A549 (cell line): ENCODE results near the gene LRRC31. TPM values are rescaled to one million over a fixed set of nuclear protein-coding genes. Genes with fewer than 3 reads are reported as not detected.

ENCODE experiments used
- ATAC-seq, 2 experiments: fragments of 200-7000 bp in 1 of 2; fragments of >200 bp in 1 of 2; cut with Nextera tagmentation in 1 of 2; cut with Tn5 transposase in 1 of 2; 3 replicates each; pipeline versions ENCODE4 v1.8.0 to v1.9.1; 2018 to 2020; ENCODE audit warnings: mild to moderate bottlenecking in 1 of 2, moderate library complexity in 1 of 2
- CTCF ChIA-PET: fragments of 300-600 bp; sonication (Branson Sonifier 250); formaldehyde crosslinking; extraction: SDS; loops from one replicate; lab custom pipeline; 2021; ENCODE audit warnings: antibody characterized with exemption, inconsistent platforms; lab: Yijun Ruan, JAX
- POLR2A ChIA-PET: fragments of 350-600 bp; formaldehyde crosslinking; extraction: SDS; loops from one replicate; lab custom pipeline; 2021; ENCODE audit warnings: antibody characterized with exemption, inconsistent platforms; lab: Yijun Ruan, JAX
- DNase-seq, 2 experiments: peaks; one replicate each; pipeline versions ENCODE4 v3.0.0 to v3.0.0-alpha.2; 2011 to 2016; ENCODE audit warnings: low read depth in 1 of 2, low spot score in 1 of 2
- FAIRE-seq: peaks from 2 replicates; lab custom pipeline; 2011; peaks lifted over from hg19 to GRCh38; lab: Jason Lieb, UNC
- H3K27ac ChIP-seq, 2 experiments: fragments of >200 bp; sonication (Bioruptor Twin); formaldehyde crosslinking; 3 replicates each; pipeline ENCODE4 v1.5.1; 2016 to 2017
- H3K4me1 ChIP-seq: fragments of >200 bp; sonication (Bioruptor Twin); formaldehyde crosslinking; 3 replicates; pipeline ENCODE4 v1.6.1; 2016
- H3K4me2 ChIP-seq: fragments of >200 bp; sonication (Bioruptor Twin); formaldehyde crosslinking; 3 replicates; pipeline ENCODE4 v1.6.1; 2016
- H3K4me3 ChIP-seq: fragments of >200 bp; sonication (Bioruptor Twin); formaldehyde crosslinking; 3 replicates; pipeline ENCODE4 v1.5.1; 2016
- H3K9me3 ChIP-seq: fragments of >200 bp; sonication (Bioruptor Twin); formaldehyde crosslinking; 3 replicates; pipeline ENCODE4 v1.6.1; 2016
- CBX2 ChIP-seq: fragments of 200-600 bp; sonication (generic); IDR thresholded peaks from 2 replicates; pipeline ENCODE4 v1.6.1; 2016; ENCODE audit warnings: low read depth, mild to moderate bottlenecking, borderline replicate concordance
- CBX8 ChIP-seq: fragments of 200-600 bp; sonication (generic); IDR thresholded peaks from 2 replicates; pipeline ENCODE4 v1.6.1; 2016
- CHD4 ChIP-seq: fragments of 200-600 bp; sonication (generic); IDR thresholded peaks from 2 replicates; pipeline ENCODE4 v1.6.1; 2016; ENCODE audit warnings: antibody characterized with exemption, mild to moderate bottlenecking, borderline replicate concordance
- EP300 ChIP-seq, 2 experiments: fragments of >200 bp; sonication (Bioruptor Twin); formaldehyde crosslinking; IDR thresholded peaks; 2 replicates in 1 of 2; 3 replicates in 1 of 2; pipeline ENCODE4 v1.6.1; 2016 to 2017
- FOSB ChIP-seq: fragments of 250-450 bp; sonication (Bioruptor Pico); IDR thresholded peaks from 2 replicates; pipeline ENCODE4 v1.5.0; 2020; ENCODE audit warnings: mild to moderate bottlenecking, moderate library complexity
- FOXS1 ChIP-seq: fragments of 250-450 bp; sonication (Bioruptor Pico); IDR thresholded peaks from 2 replicates; pipeline ENCODE4 v1.5.0; 2020; ENCODE audit warnings: mild to moderate bottlenecking, moderate library complexity
- HEYL ChIP-seq: fragments of 250-450 bp; sonication (Bioruptor Pico); IDR thresholded peaks from 2 replicates; pipeline ENCODE4 v1.8.0; 2021; ENCODE audit warnings: mild to moderate bottlenecking, moderate library complexity
- HOXA7 ChIP-seq: fragments of 250-450 bp; sonication (Bioruptor Pico); IDR thresholded peaks from 2 replicates; pipeline ENCODE4 v1.5.0; 2020; ENCODE audit warnings: mild to moderate bottlenecking, moderate library complexity
- HOXB13 ChIP-seq: fragments of 250-450 bp; sonication (Bioruptor Pico); IDR thresholded peaks from 2 replicates; pipeline ENCODE4 v1.5.0; 2020; ENCODE audit warnings: low read depth, mild to moderate bottlenecking, moderate library complexity
- JUN ChIP-seq, 2 experiments: fragments of >200 bp; sonication (Bioruptor Twin); formaldehyde crosslinking; IDR thresholded peaks; 2 replicates in 1 of 2; 3 replicates in 1 of 2; pipeline ENCODE4 v1.6.1; 2016 to 2017
- JUNB ChIP-seq: fragments of >200 bp; sonication (Bioruptor Twin); formaldehyde crosslinking; IDR thresholded peaks from 2 replicates; pipeline ENCODE4 v1.6.1; 2016
- KDM1A ChIP-seq: fragments of 200-600 bp; sonication (generic); IDR thresholded peaks from 2 replicates; pipeline ENCODE4 v1.6.1; 2016; ENCODE audit warnings: low read depth, mild to moderate bottlenecking
- KDM5A ChIP-seq: fragments of 200-600 bp; sonication (generic); IDR thresholded peaks from 2 replicates; pipeline ENCODE4 v1.6.1; 2016; ENCODE audit warnings: antibody characterized with exemption, mild to moderate bottlenecking
- MAFK ChIP-seq: fragments of 450-650 bp; IDR thresholded peaks from 2 replicates; pipeline ENCODE4 v1.6.1; 2014; ENCODE audit not compliant: partially characterized antibody
- MAZ ChIP-seq: fragments of 150-350 bp; IDR thresholded peaks from 2 replicates; pipeline ENCODE4 v1.6.1; 2014; ENCODE audit warnings: antibody characterized with exemption, low read depth, low read length, borderline replicate concordance
- NPAS2 ChIP-seq: fragments of 250-450 bp; sonication (Bioruptor Pico); IDR thresholded peaks from 2 replicates; pipeline ENCODE4 v1.8.0; 2022; ENCODE audit warnings: mild to moderate bottlenecking, moderate library complexity, borderline replicate concordance
- NR3C1 ChIP-seq: fragments of >200 bp; sonication (Bioruptor Twin); formaldehyde crosslinking; IDR thresholded peaks from 3 replicates; pipeline ENCODE4 v1.6.1; 2017
- POLR2A ChIP-seq: IDR thresholded peaks from 2 replicates; pipeline ENCODE4 v1.6.1; 2012; ENCODE audit warnings: mild to moderate bottlenecking, low read length
- RNF2 ChIP-seq: fragments of 200-600 bp; sonication (generic); IDR thresholded peaks from 2 replicates; pipeline ENCODE4 v1.6.1; 2016; ENCODE audit warnings: low read depth, mild to moderate bottlenecking, antibody characterized with exemption, moderate library complexity, borderline replicate concordance
- SMC3 ChIP-seq: fragments of >200 bp; sonication (Bioruptor Twin); formaldehyde crosslinking; IDR thresholded peaks from 3 replicates; pipeline ENCODE4 v1.6.1; 2018; ENCODE audit warnings: inconsistent platforms
- TP53 ChIP-seq: fragments of 250-450 bp; sonication (Bioruptor Pico); IDR thresholded peaks from 2 replicates; pipeline ENCODE4 v1.5.0; 2021; ENCODE audit warnings: mild to moderate bottlenecking, moderate library complexity
- ZC3H11A ChIP-seq: fragments of 450-650 bp; IDR thresholded peaks from 2 replicates; pipeline ENCODE4 v1.6.1; 2014; ENCODE audit warnings: antibody characterized with exemption, mild to moderate bottlenecking
- ZSCAN20 ChIP-seq: fragments of 250-450 bp; sonication (Bioruptor Pico); IDR thresholded peaks from 2 replicates; pipeline ENCODE4 v1.8.0; 2022; ENCODE audit warnings: mild to moderate bottlenecking, moderate library complexity
- WGBS: methylation state at CpG from one replicate; pipeline ENCODE4 v1.1.6; 2017; ENCODE audit errors: missing lambda C conversion rate; 5-methylcytosine and 5-hydroxymethylcytosine counted together
- polyA plus RNA-seq, 4 experiments: library from polyadenylated mRNA; depleted of rRNA in 3 of 4; stranded (reverse); fragments of >200 nt; fragmentation: RNase III in 1 of 4; extraction: RNeasy Plus Mini Kit Qiagen cat#74134 plus additional on column Dnase treatment in 1 of 4; gene quantifications; 2 replicates in 3 of 4; 3 replicates in 1 of 4; pipeline ENCODE4 v1.2.3, GENCODE V29; 2011 to 2017
- TF ChIP-seq, protein P1 (sequence below): fragments of >200 bp; sonication (Bioruptor Twin); formaldehyde crosslinking; IDR thresholded peaks from 3 replicates; pipeline ENCODE4 v1.6.1; 2016
- TF ChIP-seq, protein P2 (sequence below): fragments of 450-650 bp; IDR thresholded peaks from 2 replicates; pipeline ENCODE4 v1.6.1; 2014; ENCODE audit warnings: antibody characterized with exemption
- TF ChIP-seq, protein P3 (sequence below): fragments of >200 bp; sonication (Bioruptor Twin); formaldehyde crosslinking; IDR thresholded peaks from 2 replicates; pipeline ENCODE4 v1.6.1; 2016
- TF ChIP-seq, protein P4 (sequence below): IDR thresholded peaks from 2 replicates; pipeline ENCODE4 v1.6.1; 2012; ENCODE audit warnings: low read depth, borderline replicate concordance

Gene LRRC31
- polyA plus RNA-seq, 2 of the 4 experiments (the other 2 are of a cell fraction): 0.04 to 0.27 TPM

DNA sequence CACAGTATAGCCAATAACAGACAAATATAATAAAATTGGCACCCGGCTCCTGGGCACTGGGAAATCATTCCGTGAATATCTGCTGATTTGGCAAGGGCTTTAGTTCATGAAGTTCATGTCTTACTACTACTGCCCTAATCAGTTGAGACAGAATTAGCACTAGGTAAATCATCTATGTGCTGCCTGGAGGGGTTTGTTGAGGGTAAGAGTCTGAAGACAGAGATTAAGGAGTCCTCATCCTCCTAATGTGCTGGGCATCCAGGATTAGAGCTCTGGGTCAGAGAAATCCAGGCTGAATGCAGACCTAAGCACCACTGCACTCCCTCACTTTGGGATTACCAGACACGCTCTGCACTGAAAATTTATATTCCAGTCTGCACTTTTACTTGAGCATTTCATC lies 43.6 kb upstream of the LRRC31 start:
- ChIA-PET CTCF (no interaction called here), POLR2A (no interaction called here)
- DNase-seq (no peak), ATAC-seq (0 out of 6 replicates have a peak, but pooled peaks of 1 of the 2 experiments have one; percentile 24), FAIRE-seq (no peak)
- TF ChIP-seq, protein P1, sequence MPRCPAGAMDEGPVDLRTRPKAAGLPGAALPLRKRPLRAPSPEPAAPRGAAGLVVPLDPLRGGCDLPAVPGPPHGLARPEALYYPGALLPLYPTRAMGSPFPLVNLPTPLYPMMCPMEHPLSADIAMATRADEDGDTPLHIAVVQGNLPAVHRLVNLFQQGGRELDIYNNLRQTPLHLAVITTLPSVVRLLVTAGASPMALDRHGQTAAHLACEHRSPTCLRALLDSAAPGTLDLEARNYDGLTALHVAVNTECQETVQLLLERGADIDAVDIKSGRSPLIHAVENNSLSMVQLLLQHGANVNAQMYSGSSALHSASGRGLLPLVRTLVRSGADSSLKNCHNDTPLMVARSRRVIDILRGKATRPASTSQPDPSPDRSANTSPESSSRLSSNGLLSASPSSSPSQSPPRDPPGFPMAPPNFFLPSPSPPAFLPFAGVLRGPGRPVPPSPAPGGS: no peak
- no peak for TF ChIP-seq RNF2
- no peak for TF ChIP-seq JUNB
- TF ChIP-seq HEYL (CRISPR knock-in tag): no peak
- no peak for TF ChIP-seq MAZ
- TF ChIP-seq MAFK: no peak
- no peak for TF ChIP-seq CHD4
- no peak for TF ChIP-seq FOSB (CRISPR knock-in tag)
- TF ChIP-seq POLR2A: no peak
- no peak for TF ChIP-seq FOXS1 (CRISPR knock-in tag)
- TF ChIP-seq EP300 (IDR thresholded peaks at IDR 0.05): no peak
- no peak for TF ChIP-seq HOXA7 (CRISPR knock-in tag)
- TF ChIP-seq CBX2: no peak
- TF ChIP-seq KDM5A: no peak
- no peak for TF ChIP-seq KDM1A
- no peak for TF ChIP-seq SMC3
- TF ChIP-seq, protein P2, sequence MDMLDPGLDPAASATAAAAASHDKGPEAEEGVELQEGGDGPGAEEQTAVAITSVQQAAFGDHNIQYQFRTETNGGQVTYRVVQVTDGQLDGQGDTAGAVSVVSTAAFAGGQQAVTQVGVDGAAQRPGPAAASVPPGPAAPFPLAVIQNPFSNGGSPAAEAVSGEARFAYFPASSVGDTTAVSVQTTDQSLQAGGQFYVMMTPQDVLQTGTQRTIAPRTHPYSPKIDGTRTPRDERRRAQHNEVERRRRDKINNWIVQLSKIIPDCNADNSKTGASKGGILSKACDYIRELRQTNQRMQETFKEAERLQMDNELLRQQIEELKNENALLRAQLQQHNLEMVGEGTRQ: no peak
- TF ChIP-seq, protein P3, sequence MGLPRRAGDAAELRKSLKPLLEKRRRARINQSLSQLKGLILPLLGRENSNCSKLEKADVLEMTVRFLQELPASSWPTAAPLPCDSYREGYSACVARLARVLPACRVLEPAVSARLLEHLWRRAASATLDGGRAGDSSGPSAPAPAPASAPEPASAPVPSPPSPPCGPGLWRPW: no peak
- no peak for TF ChIP-seq HOXB13 (CRISPR knock-in tag)
- no peak overlapping the region for H3K4me2 ChIP-seq
- no peaks in the 10 kb centered on the region for H3K4me1 ChIP-seq
- WGBS: 62% methylated on average over 3 of the region's 3 CpGs
- no peak overlapping the region for H3K4me3 ChIP-seq
- H3K9me3 ChIP-seq: no peaks in the 10 kb centered on the region
- H3K27ac ChIP-seq: no peak overlapping the region

DNA sequence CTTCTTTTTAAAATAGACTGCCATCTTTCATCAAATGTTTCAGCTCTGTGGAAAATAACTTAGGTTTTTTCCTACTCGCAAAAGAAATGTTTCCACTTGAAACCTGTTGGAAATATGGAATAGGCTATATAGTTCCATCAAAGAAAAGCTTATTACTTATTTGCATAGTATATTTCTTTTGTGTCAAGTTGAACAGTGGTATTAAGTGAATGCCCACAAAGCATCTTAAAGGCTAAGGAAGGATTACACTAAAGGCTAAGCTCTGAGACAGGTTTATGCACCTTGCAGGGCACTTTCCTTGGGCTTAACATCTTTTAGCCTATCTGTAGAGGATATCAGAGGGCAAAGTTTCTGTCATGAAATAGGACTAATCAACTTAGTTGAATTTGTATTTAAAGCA lies 41.5 kb upstream of the LRRC31 start, which contains the start of gene SAMD7:
SAMD7 (plus strand) TSS at position 301 of the 400 bp plus-strand sequence. CDS start 7,927 bp downstream, outside the sequence.
- ATAC-seq (no peak), DNase-seq (no peak), FAIRE-seq (no peak)
- no peaks in the 10 kb centered on the region for H3K4me1 ChIP-seq
- WGBS: 77% methylated on average over 1 of the region's 1 CpG
- POLR2A ChIA-PET: no interaction called here
- H3K27ac ChIP-seq: no peak within 1 kb of the TSS
- no peak within 1 kb of the TSS for H3K4me2 ChIP-seq
- TF ChIP-seq TP53: no peak
- TF ChIP-seq, protein P4, sequence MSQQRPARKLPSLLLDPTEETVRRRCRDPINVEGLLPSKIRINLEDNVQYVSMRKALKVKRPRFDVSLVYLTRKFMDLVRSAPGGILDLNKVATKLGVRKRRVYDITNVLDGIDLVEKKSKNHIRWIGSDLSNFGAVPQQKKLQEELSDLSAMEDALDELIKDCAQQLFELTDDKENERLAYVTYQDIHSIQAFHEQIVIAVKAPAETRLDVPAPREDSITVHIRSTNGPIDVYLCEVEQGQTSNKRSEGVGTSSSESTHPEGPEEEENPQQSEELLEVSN: no peak
- no peak for TF ChIP-seq MAZ
- TF ChIP-seq NR3C1: no peak
- TF ChIP-seq ZC3H11A: no peak
- TF ChIP-seq, all 56 proteins: peak for 0
- Histone ChIP-seq H3K4me3 (no peak within 1 kb of the TSS), H3K9me3 (no peaks in the 10 kb centered on the region)
- CTCF ChIA-PET: no interaction called here

DNA sequence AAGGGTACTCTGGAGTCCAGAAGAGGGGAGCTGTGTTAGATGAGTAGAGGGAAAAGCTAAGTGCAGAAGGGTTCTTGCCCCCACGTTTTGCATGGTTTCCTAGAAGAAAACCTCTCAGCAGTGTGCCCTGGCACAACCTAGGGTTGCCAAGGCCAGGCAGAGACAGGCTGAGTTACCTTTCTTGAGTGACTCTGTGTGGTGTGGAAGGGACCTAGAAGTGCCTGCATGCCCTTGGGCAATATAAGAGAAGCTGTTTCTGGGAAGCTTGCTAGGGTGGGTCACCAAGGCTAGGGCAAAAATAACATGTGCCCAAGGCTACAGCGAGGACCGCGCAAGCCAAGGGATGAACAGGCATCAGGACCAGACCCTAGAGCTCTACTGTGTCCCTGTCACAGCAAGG lies 38.2 kb upstream of the LRRC31 start:
- ChIA-PET POLR2A (no interaction called here), CTCF (no interaction called here)
- WGBS: 60% methylated on average over 4 of the region's 4 CpGs
- peaks cover 7% of the 10 kb centered on the region; the same call in 2 of the 3 replicates for H3K9me3 ChIP-seq
- FAIRE-seq: no peak
- ATAC-seq: peak; percentile 39 to 42; a peak in 3 of 6 replicates
- no peak for DNase-seq
- H3K4me1 ChIP-seq: no peaks in the 10 kb centered on the region
- no peak overlapping the region for H3K4me2 ChIP-seq
- H3K27ac ChIP-seq: no peak overlapping the region
- H3K4me3 ChIP-seq: no peak overlapping the region
- TF ChIP-seq TP53 (no peak), JUNB (no peak), MAFK (no peak), POLR2A (no peak), ZSCAN20 (no peak), FOXS1 (CRISPR knock-in tag) (no peak), CBX8 (no peak), JUN (IDR thresholded peaks at IDR 0.05) (no peak), NPAS2 (CRISPR knock-in tag) (no peak)
- TF ChIP-seq, protein P1: no peak
- TF ChIP-seq, protein P4: no peak
